SK-N-SH (cell line): Measurements from ENCODE around the gene CFAP74. TPM values are rescaled to one million over a fixed set of nuclear protein-coding genes. Genes with fewer than 3 reads are reported as not detected.

Experiments used
- CTCF ChIA-PET: fragments of 300-600, 350-600 bp; formaldehyde crosslinking; extraction: SDS; loops from one replicate; lab custom pipeline; 2021; lab: Yijun Ruan, JAX
- POLR2A ChIA-PET: fragments of 350-600 bp; sonication (Branson Sonifier 250); formaldehyde crosslinking; extraction: SDS; loops from one replicate; lab custom pipeline; 2020; ENCODE audit warnings: antibody characterized with exemption, inconsistent platforms; lab: Yijun Ruan, JAX
- DNase-seq: peaks from one replicate; pipeline ENCODE4 v3.0.0; 2012
- H2AFZ ChIP-seq: fragments of 200-600 bp; sonication (generic); 2 replicates; pipeline ENCODE4 v1.8.1; 2016; ENCODE audit warnings: antibody characterized with exemption, mild to moderate bottlenecking, low read depth
- H3F3A ChIP-seq: fragments of 200-600 bp; sonication (generic); replicated peaks from 2 replicates; pipeline ENCODE3; 2016; ENCODE audit warnings: antibody characterized with exemption, mild to moderate bottlenecking; ENCODE audit not compliant: insufficient read depth
- H3K27ac ChIP-seq, 2 experiments: fragments of 200-500 bp in 1 of 2; fragments of 200-600 bp in 1 of 2; sonication (Bioruptor generic) in 1 of 2; sonication (generic), shearing (Covaris generic) in 1 of 2; 2 replicates each; pipeline versions ENCODE4 v1.5.1 to v1.6.1; 2014 to 2016; ENCODE audit warnings: low read depth in 2 of 2, inconsistent platforms in 1 of 2, low read length in 1 of 2, mild to moderate bottlenecking in 1 of 2, mixed read lengths in 1 of 2
- H3K27me3 ChIP-seq: fragments of 200-600 bp; sonication (generic), shearing (Covaris generic); 2 replicates; pipeline ENCODE4 v1.6.1; 2016; ENCODE audit warnings: mixed run types; ENCODE audit not compliant: insufficient read depth
- H3K36me3 ChIP-seq, 2 experiments: fragments of 200-500 bp in 1 of 2; fragments of 200-600 bp in 1 of 2; sonication (Bioruptor generic) in 1 of 2; sonication (generic) in 1 of 2; replicated peaks in 1 of 2; 2 replicates each; pipeline versions ENCODE3 to v1.5.1; 2014 to 2016; ENCODE audit warnings: low read length in 1 of 2, mild to moderate bottlenecking in 1 of 2; ENCODE audit not compliant: insufficient read depth in 2 of 2, control insufficient read depth in 1 of 2
- H3K4me1 ChIP-seq, 2 experiments: fragments of 200-500 bp in 1 of 2; fragments of 200-600 bp in 1 of 2; sonication (Bioruptor generic) in 1 of 2; sonication (generic), shearing (Covaris generic) in 1 of 2; 2 replicates each; pipeline versions ENCODE4 v1.5.1 to v1.6.1; 2014 to 2016; ENCODE audit warnings: low read depth in 1 of 2, low read length in 1 of 2, mixed run types in 1 of 2; ENCODE audit not compliant: insufficient read depth in 2 of 2, control insufficient read depth in 1 of 2
- H3K4me2 ChIP-seq: fragments of 200-600 bp; sonication (generic), shearing (Covaris generic); 2 replicates; pipeline ENCODE4 v1.6.1; 2017; ENCODE audit warnings: mixed run types
- H3K4me3 ChIP-seq, 2 experiments: fragments of 200-500 bp in 1 of 2; fragments of 200-600 bp in 1 of 2; sonication (Bioruptor generic) in 1 of 2; sonication (generic), shearing (Covaris generic) in 1 of 2; 2 replicates each; pipeline versions ENCODE4 v1.5.1 to v1.8.1; 2014 to 2016; ENCODE audit warnings: low read depth in 2 of 2, inconsistent platforms in 1 of 2, low read length in 1 of 2, mild to moderate bottlenecking in 1 of 2, mixed read lengths in 1 of 2, moderate library complexity in 1 of 2
- H3K79me2 ChIP-seq: fragments of 200-600 bp; sonication (generic); 2 replicates; pipeline ENCODE4 v1.8.1; 2017; ENCODE audit warnings: mild to moderate bottlenecking; ENCODE audit not compliant: insufficient read depth
- H3K9ac ChIP-seq: fragments of 200-600 bp; sonication (generic); 2 replicates; pipeline ENCODE4 v1.6.1; 2017; ENCODE audit warnings: mixed run types
- H3K9me2 ChIP-seq: fragments of 200-600 bp; sonication (generic); 2 replicates; pipeline ENCODE4 v1.6.1; 2017; ENCODE audit warnings: mixed run types
- H3K9me3 ChIP-seq: fragments of 200-600 bp; sonication (generic); 2 replicates; pipeline ENCODE4 v1.6.1; 2017; ENCODE audit warnings: mixed run types, mild to moderate bottlenecking, moderate library complexity
- H4K20me1 ChIP-seq: fragments of 200-600 bp; sonication (generic); 2 replicates; pipeline ENCODE4 v1.6.1; 2017; ENCODE audit warnings: mild to moderate bottlenecking, mixed run types; ENCODE audit not compliant: insufficient read depth
- CTCF ChIP-seq: fragments of 200-600 bp; sonication (generic); IDR thresholded peaks from 2 replicates; pipeline ENCODE4 v1.6.1; 2017; ENCODE audit warnings: antibody characterized with exemption, mild to moderate bottlenecking, moderate library complexity
- ELF1 ChIP-seq: IDR thresholded peaks from 2 replicates; pipeline ENCODE4 v1.4.0; 2012
- FOSL2 ChIP-seq: IDR thresholded peaks from 2 replicates; pipeline ENCODE4 v1.4.0; 2012; ENCODE audit warnings: low read depth, mild to moderate bottlenecking, moderate library complexity, borderline replicate concordance
- FOXJ3 ChIP-seq: sonication (generic); formaldehyde crosslinking; IDR thresholded peaks from 2 replicates; pipeline ENCODE4 v1.5.1; 2020; ENCODE audit warnings: mild to moderate bottlenecking, missing genetic modification reagents
- FOXM1 ChIP-seq: IDR thresholded peaks from 2 replicates; pipeline ENCODE4 v1.4.0; 2012; ENCODE audit warnings: low read depth, mild to moderate bottlenecking
- GABPA ChIP-seq: IDR thresholded peaks from 2 replicates; pipeline ENCODE4 v1.4.0; 2012; ENCODE audit warnings: low read depth, mild to moderate bottlenecking
- GATA2 ChIP-seq: sonication (generic); formaldehyde crosslinking; IDR thresholded peaks from 2 replicates; pipeline ENCODE4 v1.5.0; 2020; ENCODE audit warnings: mild to moderate bottlenecking, missing genetic modification reagents
- MEF2A ChIP-seq: IDR thresholded peaks from 2 replicates; pipeline ENCODE4 v1.4.0; 2012; ENCODE audit warnings: low read depth, borderline replicate concordance
- MXI1 ChIP-seq: IDR thresholded peaks from 2 replicates; pipeline ENCODE4 v1.6.1; 2012; ENCODE audit warnings: mild to moderate bottlenecking, low read depth, low read length, improper control_type of control experiment
- POLR2AphosphoS5 ChIP-seq: IDR thresholded peaks from 2 replicates; pipeline ENCODE4 v1.6.1; 2012; ENCODE audit warnings: low read depth, low read length
- TEAD4 ChIP-seq: IDR thresholded peaks from 2 replicates; pipeline ENCODE4 v1.4.0; 2012; ENCODE audit warnings: mild to moderate bottlenecking, borderline replicate concordance; ENCODE audit not compliant: insufficient read depth
- WGBS: methylation state at CpG from one replicate; pipeline ENCODE4 v1.1.6; 2017; ENCODE audit warnings: low lambda C conversion rate; 5-methylcytosine and 5-hydroxymethylcytosine counted together
- polyA plus RNA-seq, 3 experiments: library from polyadenylated mRNA; depleted of rRNA; stranded (reverse); fragments of >200 nt; gene quantifications; 2 replicates each; pipeline ENCODE4 v1.2.3, GENCODE V29; 2012
- TF ChIP-seq, protein P1 (sequence below): IDR thresholded peaks from 2 replicates; pipeline ENCODE4 v1.4.0; 2012; ENCODE audit warnings: low read depth

CFAP74 gene
- polyA plus RNA-seq, 1 of the 3 experiments (the other 2 are of a cell fraction): not detected

DNA sequence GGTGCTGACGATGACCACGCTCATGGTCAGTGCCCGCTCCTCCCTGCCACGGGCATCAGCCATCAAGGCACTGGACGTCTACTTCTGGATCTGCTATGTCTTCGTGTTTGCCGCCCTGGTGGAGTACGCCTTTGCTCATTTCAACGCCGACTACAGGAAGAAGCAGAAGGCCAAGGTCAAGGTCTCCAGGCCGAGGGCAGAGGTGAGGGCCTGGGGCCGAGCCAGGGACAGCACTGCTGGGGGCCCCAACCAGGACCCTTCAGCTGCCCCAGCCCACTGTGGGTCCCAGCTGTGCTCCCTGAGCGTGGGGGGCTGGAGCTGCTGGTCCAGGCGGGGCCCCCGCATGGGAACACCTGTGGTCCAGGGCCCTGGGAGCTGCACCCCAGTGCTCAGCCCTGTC, 26.0 kb upstream of the CFAP74 start:
- Histone ChIP-seq H3K9me3 (no peaks in the 10 kb centered on the region), H3K4me2 (no peak overlapping the region), H3F3A (no peaks in the 10 kb centered on the region), H3K4me3 (no peak overlapping the region), H3K27ac (no peak overlapping the region), H3K27me3 (no peaks in the 10 kb centered on the region), H2AFZ (no peak overlapping the region), H3K36me3 (no peaks in the 10 kb centered on the region), H3K9me2 (no peaks in the 10 kb centered on the region), H3K79me2 (no peaks in the 10 kb centered on the region), H3K4me1 (peaks cover 0 to 21% of the 10 kb centered on the region in 2 experiments; a peak in 1 of 4 replicates), H3K9ac (no peak overlapping the region), H4K20me1 (no peaks in the 10 kb centered on the region)
- 95% methylated on average over 3 of the region's 15 CpGs for WGBS
- TF ChIP-seq, protein P1, sequence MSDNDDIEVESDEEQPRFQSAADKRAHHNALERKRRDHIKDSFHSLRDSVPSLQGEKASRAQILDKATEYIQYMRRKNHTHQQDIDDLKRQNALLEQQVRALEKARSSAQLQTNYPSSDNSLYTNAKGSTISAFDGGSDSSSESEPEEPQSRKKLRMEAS: no peak
- no peak for TF ChIP-seq FOXM1
- no peak for TF ChIP-seq FOSL2
- TF ChIP-seq GABPA: no peak
- no peak for TF ChIP-seq FOXJ3 (CRISPR knock-in tag)
- POLR2A ChIA-PET: no interaction called here
- DNase-seq: no peak
- CTCF ChIA-PET: interaction anchor here (4.2 to 10.7 kb wide), 2 partner anchors 17 to 69 kb away, joined by 27 to 138 read pairs; no protein-coding TSS in a partner anchor

DNA sequence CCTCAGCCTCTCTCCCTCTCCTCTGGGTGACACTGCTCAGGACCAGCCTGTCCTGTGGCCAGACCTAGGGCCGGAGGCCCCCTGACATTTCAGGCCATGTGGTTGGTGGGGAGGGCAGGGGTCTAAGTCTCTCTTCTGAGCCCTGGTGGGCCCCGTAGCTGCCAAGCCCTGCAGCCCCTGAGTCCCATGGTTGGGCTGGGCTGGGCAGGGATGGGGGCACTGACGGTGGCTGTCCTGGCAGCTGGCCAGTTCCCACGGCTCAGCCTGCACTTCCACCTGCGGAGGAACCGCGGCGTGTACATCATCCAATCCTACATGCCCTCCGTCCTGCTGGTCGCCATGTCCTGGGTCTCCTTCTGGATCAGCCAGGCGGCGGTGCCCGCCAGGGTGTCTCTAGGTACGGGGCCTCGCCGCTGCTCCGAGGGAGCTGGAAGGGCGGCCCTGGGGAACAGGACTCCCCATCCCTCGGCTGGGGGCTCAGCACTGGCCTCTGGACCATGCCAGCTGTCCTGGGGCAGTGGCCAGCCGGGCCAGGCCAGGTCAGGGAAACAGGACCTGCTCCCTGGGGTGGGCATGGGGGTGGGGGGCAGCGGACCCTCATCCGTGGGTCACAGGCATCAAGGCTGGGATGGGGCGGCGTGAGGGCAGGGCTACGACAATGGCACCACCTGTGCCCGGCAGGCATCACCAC, 25.4 kb upstream of the CFAP74 start:
- H3K4me3 ChIP-seq: no peak overlapping the region
- peaks cover 0 to 21% of the 10 kb centered on the region in 2 experiments; a peak in 1 of 4 replicates for H3K4me1 ChIP-seq
- no peaks in the 10 kb centered on the region for H3K36me3 ChIP-seq
- CTCF ChIA-PET: interaction anchor here (0.9 to 10.7 kb wide), 2 partner anchors 18 to 146 kb away, joined by 3 to 138 read pairs; no protein-coding TSS in a partner anchor
- H3F3A ChIP-seq: no peaks in the 10 kb centered on the region
- no peaks in the 10 kb centered on the region for H3K27me3 ChIP-seq
- H4K20me1 ChIP-seq: no peaks in the 10 kb centered on the region
- no peak overlapping the region for H3K27ac ChIP-seq
- H3K4me2 ChIP-seq: no peak overlapping the region
- no peak for DNase-seq
- no peaks in the 10 kb centered on the region for H3K9me2 ChIP-seq
- no peaks in the 10 kb centered on the region for H3K79me2 ChIP-seq
- 78% methylated on average over 11 of the region's 26 CpGs for WGBS
- no peaks in the 10 kb centered on the region for H3K9me3 ChIP-seq
- TF ChIP-seq TEAD4 (no peak), MEF2A (no peak), POLR2AphosphoS5 (no peak), CTCF (no peak), FOSL2 (no peak), MXI1 (no peak), GATA2 (no peak), ELF1 (no peak)
- TF ChIP-seq, protein P1: no peak
- no peak overlapping the region for H2AFZ ChIP-seq
- H3K9ac ChIP-seq: no peak overlapping the region
- POLR2A ChIA-PET: no interaction called here
